WTC11 (cell line): ENCODE measurements around the gene CELF1. TPM values are rescaled to one million over a fixed set of nuclear protein-coding genes. Genes with fewer than 3 reads are reported as not detected.
A peak's percentile ranks its signal among the peaks of the same experiment; 100 is the strongest.

Experiments used
- ATAC-seq: fragments of 200-7000 bp; cut with Tn5 transposase; 2 replicates; pipeline ENCODE4 v1.10.0; 2021; ENCODE audit warnings: mild to moderate bottlenecking, moderate library complexity
- CTCF ChIA-PET: fragments of 300-600 bp; sonication (Branson Sonifier 250); formaldehyde crosslinking; loops from one replicate; lab custom pipeline; 2021; ENCODE audit warnings: antibody characterized with exemption; lab: Charles Lee
- POLR2A ChIA-PET: fragments of 350-600 bp; sonication (Branson Sonifier 250); formaldehyde crosslinking; loops from one replicate; lab custom pipeline; 2021; ENCODE audit warnings: antibody characterized with exemption; lab: Charles Lee
- DNase-seq: peaks from one replicate; pipeline ENCODE4 v3.0.0; 2021; ENCODE audit warnings: low spot score
- H3K27ac Mint-ChIP-seq: 2 replicates; pipeline ENCODE4 v1.8.0; 2021; ENCODE audit warnings: mixed read lengths
- H3K27me3 Mint-ChIP-seq: 2 replicates; pipeline ENCODE4 v1.8.0; 2021; ENCODE audit warnings: low read depth, mild to moderate bottlenecking, moderate library complexity, mixed read lengths
- H3K36me3 Mint-ChIP-seq: 2 replicates; pipeline ENCODE4 v1.8.0; 2021; ENCODE audit warnings: mixed read lengths
- H3K4me1 Mint-ChIP-seq: 2 replicates; pipeline ENCODE4 v1.8.0; 2022; ENCODE audit warnings: mixed read lengths
- H3K4me3 Mint-ChIP-seq: 2 replicates; pipeline ENCODE4 v1.8.0; 2021; ENCODE audit warnings: mild to moderate bottlenecking, moderate library complexity, mixed read lengths
- H3K9me3 Mint-ChIP-seq: 2 replicates; pipeline ENCODE4 v1.8.0; 2021; ENCODE audit warnings: mixed read lengths
- FOXP1 ChIP-seq: sonication (generic); formaldehyde crosslinking; IDR thresholded peaks from 2 replicates; pipeline ENCODE4 v1.8.0; 2022; ENCODE audit warnings: missing genetic modification reagents, mild to moderate bottlenecking, moderate library complexity, borderline replicate concordance
- HMGXB4 ChIP-seq: sonication (generic); formaldehyde crosslinking; IDR thresholded peaks from 2 replicates; pipeline ENCODE4 v1.8.1; 2023; ENCODE audit warnings: mild to moderate bottlenecking, moderate library complexity, missing genetic modification reagents
- IRF2 ChIP-seq: sonication (generic); formaldehyde crosslinking; IDR thresholded peaks from 2 replicates; pipeline ENCODE4 v1.8.0; 2022; ENCODE audit warnings: low read depth, missing genetic modification reagents, borderline replicate concordance
- NR2C2 ChIP-seq: sonication (generic); formaldehyde crosslinking; IDR thresholded peaks from 2 replicates; pipeline ENCODE4 v1.8.0; 2022; ENCODE audit warnings: mild to moderate bottlenecking, missing genetic modification reagents
- PREB ChIP-seq: sonication (generic); formaldehyde crosslinking; IDR thresholded peaks from 2 replicates; pipeline ENCODE4 v1.8.1; 2022; ENCODE audit warnings: mild to moderate bottlenecking, missing genetic modification reagents, moderate library complexity, borderline replicate concordance
- ZNF121 ChIP-seq: sonication (generic); formaldehyde crosslinking; IDR thresholded peaks from 2 replicates; pipeline ENCODE4 v1.8.0; 2023; ENCODE audit warnings: missing genetic modification reagents
- ZNF219 ChIP-seq: sonication (generic); formaldehyde crosslinking; IDR thresholded peaks from 2 replicates; pipeline ENCODE4 v1.8.0; 2023; ENCODE audit warnings: missing genetic modification reagents, mild to moderate bottlenecking, borderline replicate concordance
- ZNF232 ChIP-seq: sonication (generic); formaldehyde crosslinking; IDR thresholded peaks from 2 replicates; pipeline ENCODE4 v1.8.0; 2022; ENCODE audit warnings: mild to moderate bottlenecking, missing genetic modification reagents
- ZNF416 ChIP-seq: fragments of 250-450 bp; sonication (Bioruptor Pico); IDR thresholded peaks from 2 replicates; pipeline ENCODE4 v1.9.0; 2021; ENCODE audit warnings: mild to moderate bottlenecking, inconsistent platforms
- total RNA-seq: library from RNA; stranded (reverse); gene quantifications from 3 replicates; pipeline ENCODE4 v1.2.3, GENCODE V29; 2021
- TF ChIP-seq, protein P1 (sequence below): fragments of 200-600 bp; IDR thresholded peaks from 2 replicates; pipeline ENCODE4 v1.8.0; 2022; ENCODE audit warnings: antibody characterized with exemption
- TF ChIP-seq, protein P2 (sequence below): sonication (generic); formaldehyde crosslinking; IDR thresholded peaks from 2 replicates; pipeline ENCODE4 v1.8.0; 2022; ENCODE audit warnings: mild to moderate bottlenecking, missing genetic modification reagents

Gene CELF1
- total RNA-seq, 1 experiment from 2014 or later, result 177 TPM

GRCh38 chr11:47417712-47418111, 135.2 kb downstream of the CELF1 start:
- no peak overlapping the region for H3K27ac Mint-ChIP-seq
- CTCF ChIA-PET, result interaction anchor here (0.8 kb wide), 1 partner anchor 10 kb away, joined by 4 read pairs; no protein-coding TSS in a partner anchor
- no peaks in the 10 kb centered on the region for H3K27me3 Mint-ChIP-seq
- no peaks in the 10 kb centered on the region for H3K4me1 Mint-ChIP-seq
- H3K4me3 Mint-ChIP-seq, result no peak overlapping the region
- TF ChIP-seq FOXP1 (CRISPR knock-in tag) (0 out of 2 replicates have a peak, but pooled peaks have one; percentile 30), PREB (CRISPR knock-in tag) (no peak)
- peaks cover 46% of the 10 kb centered on the region for H3K36me3 Mint-ChIP-seq
- ATAC-seq, result no peak
- DNase-seq, result no peak
- POLR2A ChIA-PET, result interaction anchor here (1.0 to 1.5 kb wide), 2 partner anchors 18 to 36 kb away, joined by 3 read pairs; no protein-coding TSS in a partner anchor
- no peaks in the 10 kb centered on the region for H3K9me3 Mint-ChIP-seq

- no peaks in the 10 kb centered on the region for H3K4me1 Mint-ChIP-seq
- TF ChIP-seq ZNF121 (no peak), NR2C2 (CRISPR knock-in tag) (no peak; the same call in 1 of the 2 replicates), ZNF219 (CRISPR knock-in tag) (no peak), IRF2 (CRISPR knock-in tag) (no peak), HMGXB4 (CRISPR knock-in tag) (no peak), ZNF232 (CRISPR knock-in tag) (no peak), ZNF416 (no peak)
- TF ChIP-seq, protein P1, sequence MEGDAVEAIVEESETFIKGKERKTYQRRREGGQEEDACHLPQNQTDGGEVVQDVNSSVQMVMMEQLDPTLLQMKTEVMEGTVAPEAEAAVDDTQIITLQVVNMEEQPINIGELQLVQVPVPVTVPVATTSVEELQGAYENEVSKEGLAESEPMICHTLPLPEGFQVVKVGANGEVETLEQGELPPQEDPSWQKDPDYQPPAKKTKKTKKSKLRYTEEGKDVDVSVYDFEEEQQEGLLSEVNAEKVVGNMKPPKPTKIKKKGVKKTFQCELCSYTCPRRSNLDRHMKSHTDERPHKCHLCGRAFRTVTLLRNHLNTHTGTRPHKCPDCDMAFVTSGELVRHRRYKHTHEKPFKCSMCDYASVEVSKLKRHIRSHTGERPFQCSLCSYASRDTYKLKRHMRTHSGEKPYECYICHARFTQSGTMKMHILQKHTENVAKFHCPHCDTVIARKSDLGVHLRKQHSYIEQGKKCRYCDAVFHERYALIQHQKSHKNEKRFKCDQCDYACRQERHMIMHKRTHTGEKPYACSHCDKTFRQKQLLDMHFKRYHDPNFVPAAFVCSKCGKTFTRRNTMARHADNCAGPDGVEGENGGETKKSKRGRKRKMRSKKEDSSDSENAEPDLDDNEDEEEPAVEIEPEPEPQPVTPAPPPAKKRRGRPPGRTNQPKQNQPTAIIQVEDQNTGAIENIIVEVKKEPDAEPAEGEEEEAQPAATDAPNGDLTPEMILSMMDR, result no peak
- TF ChIP-seq, protein P2, sequence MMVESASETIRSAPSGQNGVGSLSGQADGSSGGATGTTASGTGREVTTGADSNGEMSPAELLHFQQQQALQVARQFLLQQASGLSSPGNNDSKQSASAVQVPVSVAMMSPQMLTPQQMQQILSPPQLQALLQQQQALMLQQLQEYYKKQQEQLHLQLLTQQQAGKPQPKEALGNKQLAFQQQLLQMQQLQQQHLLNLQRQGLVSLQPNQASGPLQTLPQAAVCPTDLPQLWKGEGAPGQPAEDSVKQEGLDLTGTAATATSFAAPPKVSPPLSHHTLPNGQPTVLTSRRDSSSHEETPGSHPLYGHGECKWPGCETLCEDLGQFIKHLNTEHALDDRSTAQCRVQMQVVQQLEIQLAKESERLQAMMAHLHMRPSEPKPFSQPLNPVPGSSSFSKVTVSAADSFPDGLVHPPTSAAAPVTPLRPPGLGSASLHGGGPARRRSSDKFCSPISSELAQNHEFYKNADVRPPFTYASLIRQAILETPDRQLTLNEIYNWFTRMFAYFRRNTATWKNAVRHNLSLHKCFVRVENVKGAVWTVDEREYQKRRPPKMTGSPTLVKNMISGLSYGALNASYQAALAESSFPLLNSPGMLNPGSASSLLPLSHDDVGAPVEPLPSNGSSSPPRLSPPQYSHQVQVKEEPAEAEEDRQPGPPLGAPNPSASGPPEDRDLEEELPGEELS (CRISPR knock-in tag), result no peak
- POLR2A ChIA-PET, result interaction anchor here (0.5 to 1.5 kb wide), 2 partner anchors 37 to 288 kb away, joined by 3 read pairs; no protein-coding TSS in a partner anchor
- peaks cover 38% of the 10 kb centered on the region for H3K36me3 Mint-ChIP-seq
- no peaks in the 10 kb centered on the region for H3K9me3 Mint-ChIP-seq
- no peak for DNase-seq
- H3K4me3 Mint-ChIP-seq, result no peak overlapping the region
- no peak overlapping the region for H3K27ac Mint-ChIP-seq
- peak; percentile 26 for ATAC-seq
- CTCF ChIA-PET, result interaction anchor here (0.9 to 1.3 kb wide), 4 partner anchors 9 to 42 kb away, joined by 4 to 6 read pairs (median 4); no protein-coding TSS in a partner anchor
- no peaks in the 10 kb centered on the region for H3K27me3 Mint-ChIP-seq
These were observed 136.9 kb downstream of the CELF1 start for GRCh38 chr11:47415949-47416472.

Other genes starting within 250 kb of the CELF1 start
- 0.07 TPM in 2 of 3 replicates, not detected in the other for gene MYBPC3, start 200.4 kb downstream of the CELF1 start, total RNA-seq
- gene SPI1, start 174.6 kb downstream of the CELF1 start, total RNA-seq, result 0.21 to 0.59 TPM (median 0.39 TPM) in 3 replicates
- gene SLC39A13, start 144.5 kb downstream of the CELF1 start, total RNA-seq, result 32.8 to 38.2 TPM (median 35.1 TPM) in 3 replicates
- gene PSMC3, start 126.7 kb downstream of the CELF1 start, total RNA-seq, result 141 to 162 TPM (median 143 TPM) in 3 replicates
- gene RAPSN, start 104.0 kb downstream of the CELF1 start, total RNA-seq, result 0.32 to 0.66 TPM (median 0.34 TPM) in 3 replicates
- 49.5 to 69.4 TPM (median 65.4 TPM) in 3 replicates for gene PTPMT1, start 12.5 kb upstream of the CELF1 start, total RNA-seq
- gene KBTBD4, start 25.8 kb upstream of the CELF1 start, total RNA-seq, result 12.3 to 14.3 TPM (median 13.9 TPM) in 3 replicates
- gene NDUFS3, start 25.9 kb upstream of the CELF1 start, total RNA-seq, result 111 to 140 TPM (median 125 TPM) in 3 replicates
- gene FAM180B, start 33.5 kb upstream of the CELF1 start, total RNA-seq, result 0.16 to 0.28 TPM in 2 of 3 replicates, not detected in the other
- 9.5 to 10.7 TPM (median 9.5 TPM) in 3 replicates for gene C1QTNF4, start 41.3 kb upstream of the CELF1 start, total RNA-seq
- gene MTCH2, start 89.4 kb upstream of the CELF1 start, total RNA-seq, result 141 to 160 TPM (median 141 TPM) in 3 replicates
- 3.7 to 4.2 TPM (median 4.1 TPM) in 3 replicates for gene AGBL2, start 162.2 kb upstream of the CELF1 start, total RNA-seq
- 83.0 to 106 TPM (median 91.9 TPM) in 3 replicates for gene FNBP4, start 214.2 kb upstream of the CELF1 start, total RNA-seq